Cortex of kidney (tissue), 1 donor: ENCODE measurements around the gene COLGALT1.
"Not testable (repeated sequence)": the region's sequence is repeated elsewhere in the genome, so short reads cannot be mapped to it uniquely, and the experiment has no call there.

ENCODE experiments used
- DNase-seq: peaks from one replicate; lab custom pipeline; 2025; lab: John Stamatoyannopoulos, UW

The COLGALT1 gene

GRCh38 chr19:17562097-17562496 lies 6.6 kb downstream of the COLGALT1 start:
- DNase-seq, result no peak

- no peak for DNase-seq
Observed at GRCh38 chr19:17562561-17562960, 7.1 kb downstream of the COLGALT1 start.

GRCh38 chr19:17564781-17565180 lies 9.3 kb downstream of the COLGALT1 start:
- no peak for DNase-seq

- DNase-seq, result no peak
Observed at GRCh38 chr19:17565611-17566010, 10.2 kb downstream of the COLGALT1 start.

GRCh38 chr19:17567940-17568339 lies 12.5 kb downstream of the COLGALT1 start:
- DNase-seq, result no peak

GRCh38 chr19:17570291-17570690 lies 14.8 kb downstream of the COLGALT1 start:
- DNase-seq, result not testable (repeated sequence)

- DNase-seq, result no peak
Observed at GRCh38 chr19:17570791-17571190, 15.3 kb downstream of the COLGALT1 start.

GRCh38 chr19:17572638-17573037 lies 17.2 kb downstream of the COLGALT1 start:
- DNase-seq, result no peak

GRCh38 chr19:17575871-17576757 lies 20.7 kb downstream of the COLGALT1 start:
- no peak for DNase-seq

GRCh38 chr19:17576758-17577456 lies 21.5 kb downstream of the COLGALT1 start:
- no peak for DNase-seq

- DNase-seq, result no peak
Observed at GRCh38 chr19:17577457-17578097, 22.1 kb downstream of the COLGALT1 start.

GRCh38 chr19:17579661-17580244 lies 24.3 kb downstream of the COLGALT1 start:
- DNase-seq, result no peak

GRCh38 chr19:17580470-17581144 lies 25.2 kb downstream of the COLGALT1 start:
- DNase-seq, result no peak

- DNase-seq, result no peak
Observed at GRCh38 chr19:17581211-17581874, 25.9 kb downstream of the COLGALT1 start.

GRCh38 chr19:17582613-17583012 lies 27.2 kb downstream of the COLGALT1 start:
- no peak for DNase-seq

- DNase-seq, result no peak
Observed at GRCh38 chr19:17584132-17584531, 28.7 kb downstream of the COLGALT1 start.

GRCh38 chr19:17585395-17585794 lies 29.9 kb downstream of the COLGALT1 start:
- not testable (repeated sequence) for DNase-seq

GRCh38 chr19:17590866-17591265 lies 35.4 kb downstream of the COLGALT1 start:
- no peak for DNase-seq

- not testable (repeated sequence) for DNase-seq
Observed at GRCh38 chr19:17594296-17594695, 38.8 kb downstream of the COLGALT1 start.

GRCh38 chr19:17598063-17598462 lies 42.6 kb downstream of the COLGALT1 start:
- DNase-seq, result not testable (repeated sequence)

GRCh38 chr19:17598953-17599352 lies 43.5 kb downstream of the COLGALT1 start:
- no peak for DNase-seq
